SK-N-MC (cell line): ENCODE measurements around the gene ABCA7.

Experiments used
- DNase-seq: peaks from one replicate; pipeline ENCODE4 v3.0.0-alpha.2; 2011; ENCODE audit warnings: low read depth, low spot score
- H3K27ac ChIP-seq: fragments of 200-600 bp; sonication (generic); 2 replicates; pipeline ENCODE4 v1.5.1; 2016; ENCODE audit warnings: mixed run types
- H3K36me3 ChIP-seq: fragments of 200-600 bp; sonication (generic); 2 replicates; pipeline ENCODE4 v1.6.1; 2017; ENCODE audit warnings: antibody characterized with exemption, low read length, mixed read lengths; ENCODE audit not compliant: insufficient read depth
- H3K4me3 ChIP-seq: fragments of 200-600 bp; sonication (generic); 2 replicates; pipeline ENCODE4 v1.5.1; 2016
- H3K9ac ChIP-seq: fragments of 200-600 bp; sonication (generic); 2 replicates; pipeline ENCODE4 v1.8.0; 2017; ENCODE audit warnings: mixed run types, mixed read lengths; ENCODE audit not compliant: insufficient read length
- H3K9me3 ChIP-seq: fragments of 200-600 bp; sonication (generic); 2 replicates; pipeline ENCODE4 v1.6.1; 2017; ENCODE audit warnings: low read depth, mild to moderate bottlenecking, antibody characterized with exemption, low read length, moderate library complexity, mixed read lengths
- EZH2 ChIP-seq: fragments of 200-600 bp; sonication (generic); IDR thresholded peaks from one replicate; pipeline ENCODE4 v1.6.1; 2017; ENCODE audit warnings: antibody characterized with exemption
- FOXP2 ChIP-seq: optimal IDR thresholded peaks from 2 replicates; pipeline ENCODE3; 2011; ENCODE audit warnings: mild to moderate bottlenecking, moderate library complexity; ENCODE audit not compliant: insufficient read depth; ENCODE audit errors: extremely low read length, control extremely low read depth
- POLR2AphosphoS5 ChIP-seq: IDR thresholded peaks from 2 replicates; pipeline ENCODE4 v1.6.1; 2012; ENCODE audit warnings: mild to moderate bottlenecking, low read depth, low read length, borderline replicate concordance

Gene ABCA7

DNA sequence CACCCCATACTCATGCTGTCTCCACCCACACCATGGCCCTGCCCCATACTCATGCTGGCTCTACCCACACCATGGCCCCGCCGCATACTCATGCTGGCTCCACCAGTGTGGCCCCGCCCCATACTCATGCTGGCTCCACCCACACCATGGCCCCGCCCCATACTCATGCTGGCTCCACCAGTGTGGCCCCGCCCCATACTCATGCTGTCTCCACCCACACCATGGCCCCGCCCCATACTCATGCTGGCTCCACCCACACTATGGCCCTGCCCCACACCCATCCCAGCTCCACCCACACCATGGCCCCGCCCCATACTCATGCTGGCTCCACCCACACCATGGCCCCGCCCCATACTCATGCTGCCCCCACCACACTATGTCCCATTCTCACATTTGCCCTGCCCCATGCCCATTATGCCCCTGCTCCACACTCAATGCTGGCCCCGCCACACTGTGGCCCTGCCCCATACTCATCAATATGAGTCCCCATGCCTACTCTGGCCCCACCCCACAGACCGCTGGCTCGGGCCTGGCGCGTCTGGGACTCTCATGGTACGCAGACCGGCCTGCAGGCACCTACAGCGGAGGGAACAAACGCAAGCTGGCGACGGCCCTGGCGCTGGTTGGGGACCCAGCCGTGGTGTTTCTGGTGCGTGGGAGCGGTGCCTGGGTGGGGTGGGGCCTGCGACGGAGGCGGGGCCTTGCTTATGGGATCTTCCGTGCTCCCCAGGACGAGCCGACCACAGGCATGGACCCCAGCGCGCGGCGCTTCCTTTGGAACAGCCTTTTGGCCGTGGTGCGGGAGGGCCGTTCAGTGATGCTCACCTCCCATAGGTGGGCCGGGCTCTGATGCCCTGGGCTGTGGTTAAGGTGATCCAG, 23.4 kb downstream of the ABCA7 start:
- no peak for TF ChIP-seq FOXP2
- no peak for TF ChIP-seq EZH2
- TF ChIP-seq POLR2AphosphoS5 = no peak
- Histone ChIP-seq H3K27ac (no peak overlapping the region), H3K9ac (no peak overlapping the region), H3K9me3 (no peaks in the 10 kb centered on the region), H3K4me3 (no peak overlapping the region), H3K36me3 (no peaks in the 10 kb centered on the region)
- no peak for DNase-seq

DNA sequence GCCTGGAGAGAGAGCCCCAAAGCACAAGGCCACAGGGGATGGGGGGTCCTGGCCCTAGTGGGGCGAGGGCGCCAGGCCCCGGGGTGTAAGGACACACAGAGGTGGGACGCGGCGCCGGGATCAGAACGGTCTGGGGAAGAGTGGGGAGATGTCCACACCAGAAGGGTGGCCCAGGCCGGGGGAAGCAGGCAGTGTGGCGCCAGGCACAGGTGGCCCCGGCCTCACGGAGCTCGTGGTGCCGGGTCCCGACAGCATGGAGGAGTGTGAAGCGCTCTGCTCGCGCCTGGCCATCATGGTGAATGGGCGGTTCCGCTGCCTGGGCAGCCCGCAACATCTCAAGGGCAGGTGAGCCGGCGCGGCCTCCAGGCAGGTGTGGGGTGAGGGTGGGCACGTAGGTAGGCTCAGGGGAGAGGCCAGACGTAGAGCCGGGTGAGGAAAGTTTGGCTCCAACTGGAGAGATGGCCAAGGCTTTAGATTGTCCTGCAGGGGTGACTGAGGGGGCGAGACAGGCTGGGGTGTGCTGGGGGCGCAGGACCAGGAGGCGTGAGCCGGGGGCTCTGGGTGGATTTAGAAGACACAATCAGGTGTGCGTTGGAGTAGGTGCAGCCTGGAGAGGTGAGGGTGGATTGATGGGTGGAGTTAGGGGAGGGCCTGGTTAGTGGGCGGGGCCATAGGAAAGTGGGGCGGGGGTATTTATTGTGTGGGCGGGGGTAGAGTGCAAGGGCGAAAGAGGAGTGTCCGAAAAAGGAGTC, 24.2 kb downstream of the ABCA7 start:
- H3K9me3 ChIP-seq = no peaks in the 10 kb centered on the region
- TF ChIP-seq FOXP2 (no peak), EZH2 (no peak), POLR2AphosphoS5 (no peak)
- H3K9ac ChIP-seq = no peak overlapping the region
- no peak overlapping the region for H3K4me3 ChIP-seq
- H3K36me3 ChIP-seq = no peaks in the 10 kb centered on the region
- DNase-seq = no peak
- H3K27ac ChIP-seq = no peak overlapping the region

DNA sequence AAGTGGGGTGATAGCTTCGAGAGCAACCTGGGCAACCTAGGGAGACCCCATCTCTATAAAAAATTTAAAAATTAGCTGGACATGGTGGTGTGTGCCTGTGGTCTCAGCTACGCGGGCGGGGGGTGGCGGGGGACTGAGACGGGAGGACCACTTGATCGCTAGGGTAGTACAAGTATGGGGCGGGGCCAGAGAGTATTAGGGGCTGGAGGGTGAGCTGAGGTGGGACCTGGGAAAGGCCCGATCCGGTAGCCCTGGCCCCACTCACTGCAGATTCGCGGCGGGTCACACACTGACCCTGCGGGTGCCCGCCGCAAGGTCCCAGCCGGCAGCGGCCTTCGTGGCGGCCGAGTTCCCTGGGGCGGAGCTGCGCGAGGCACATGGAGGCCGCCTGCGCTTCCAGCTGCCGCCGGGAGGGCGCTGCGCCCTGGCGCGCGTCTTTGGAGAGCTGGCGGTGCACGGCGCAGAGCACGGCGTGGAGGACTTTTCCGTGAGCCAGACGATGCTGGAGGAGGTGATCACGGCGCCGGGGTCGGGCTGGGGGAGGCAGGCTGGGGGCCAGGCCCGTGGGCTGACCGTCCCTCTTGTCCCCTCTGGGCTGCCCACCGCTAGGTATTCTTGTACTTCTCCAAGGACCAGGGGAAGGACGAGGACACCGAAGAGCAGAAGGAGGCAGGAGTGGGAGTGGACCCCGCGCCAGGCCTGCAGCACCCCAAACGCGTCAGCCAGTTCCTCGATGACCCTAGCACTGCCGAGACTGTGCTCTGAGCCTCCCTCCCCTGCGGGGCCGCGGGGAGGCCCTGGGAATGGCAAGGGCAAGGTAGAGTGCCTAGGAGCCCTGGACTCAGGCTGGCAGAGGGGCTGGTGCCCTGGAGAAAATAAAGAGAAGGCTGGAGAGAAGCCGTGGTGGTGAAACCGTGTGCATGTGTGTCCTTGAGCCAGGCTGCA, 25.0 kb downstream of the ABCA7 start:
- no peak for DNase-seq
- Histone ChIP-seq H3K9me3 (no peaks in the 10 kb centered on the region), H3K9ac (no peak overlapping the region), H3K4me3 (peak overlapping the region; percentile 68), H3K36me3 (no peaks in the 10 kb centered on the region), H3K27ac (no peak overlapping the region)
- TF ChIP-seq FOXP2 = no peak
- no peak for TF ChIP-seq POLR2AphosphoS5
- TF ChIP-seq EZH2 = no peak

DNA sequence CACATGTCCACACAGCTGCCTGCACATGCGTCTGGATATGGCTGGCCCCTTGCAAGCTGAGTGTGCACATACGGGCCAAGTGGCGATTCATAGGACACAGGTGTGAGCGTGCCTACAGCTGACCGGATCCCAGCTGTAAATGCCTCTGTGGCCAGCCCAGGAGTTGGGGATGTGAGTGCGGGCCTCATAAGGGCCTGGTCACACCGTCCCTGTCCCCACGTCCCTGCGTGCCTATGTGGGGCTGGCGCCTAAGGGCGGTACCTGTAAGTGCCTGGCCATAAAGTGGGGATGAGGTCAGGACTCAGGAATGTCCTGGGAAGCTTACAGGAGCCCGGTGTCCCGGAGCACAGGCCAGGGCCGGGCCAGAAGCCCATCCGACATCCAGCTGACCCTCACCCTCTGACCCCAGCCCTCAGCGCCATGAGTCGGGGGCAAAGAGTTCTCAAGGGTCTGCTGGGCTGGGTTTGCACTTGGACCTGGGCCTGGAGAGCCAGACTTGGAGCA, 25.8 kb downstream of the ABCA7 start:
- no peak overlapping the region; the same call in 1 of the 2 replicates for H3K4me3 ChIP-seq
- H3K9me3 ChIP-seq = no peaks in the 10 kb centered on the region
- no peak for TF ChIP-seq POLR2AphosphoS5
- no peak for TF ChIP-seq FOXP2
- TF ChIP-seq EZH2 = no peak
- no peak overlapping the region for H3K9ac ChIP-seq
- no peaks in the 10 kb centered on the region for H3K36me3 ChIP-seq
- no peak for DNase-seq
- no peak overlapping the region for H3K27ac ChIP-seq

DNA sequence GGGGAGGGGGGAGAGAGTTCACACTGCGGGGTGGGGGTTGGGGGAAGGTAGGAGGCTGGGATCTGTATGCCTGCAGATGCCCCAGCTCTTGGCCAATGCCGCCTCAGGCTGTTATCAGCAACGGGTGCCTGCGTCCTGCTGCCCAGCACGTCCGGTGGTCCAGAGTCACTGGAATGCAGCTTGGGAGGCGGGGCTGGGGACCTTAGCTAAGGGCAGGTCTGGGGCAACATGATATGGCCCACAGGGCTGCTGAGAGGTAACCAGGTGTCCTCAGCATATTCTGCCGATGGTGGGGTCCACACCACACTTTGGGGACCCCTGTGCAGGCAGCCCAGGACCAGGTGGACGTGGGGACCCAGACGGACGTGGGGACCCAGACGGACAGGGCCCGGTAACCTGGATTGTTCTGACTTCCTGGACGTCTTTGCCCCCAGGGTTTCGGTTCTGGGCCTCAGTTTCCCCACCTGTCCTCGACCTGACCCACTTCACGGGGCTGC, 26.4 kb downstream of the ABCA7 start:
- H3K27ac ChIP-seq = no peak overlapping the region
- H3K9me3 ChIP-seq = no peaks in the 10 kb centered on the region
- H3K36me3 ChIP-seq = no peaks in the 10 kb centered on the region
- peak overlapping the region; percentile 85 for H3K4me3 ChIP-seq
- H3K9ac ChIP-seq = no peak overlapping the region
- no peak for DNase-seq
- TF ChIP-seq FOXP2 (no peak), POLR2AphosphoS5 (no peak), EZH2 (no peak)

DNA sequence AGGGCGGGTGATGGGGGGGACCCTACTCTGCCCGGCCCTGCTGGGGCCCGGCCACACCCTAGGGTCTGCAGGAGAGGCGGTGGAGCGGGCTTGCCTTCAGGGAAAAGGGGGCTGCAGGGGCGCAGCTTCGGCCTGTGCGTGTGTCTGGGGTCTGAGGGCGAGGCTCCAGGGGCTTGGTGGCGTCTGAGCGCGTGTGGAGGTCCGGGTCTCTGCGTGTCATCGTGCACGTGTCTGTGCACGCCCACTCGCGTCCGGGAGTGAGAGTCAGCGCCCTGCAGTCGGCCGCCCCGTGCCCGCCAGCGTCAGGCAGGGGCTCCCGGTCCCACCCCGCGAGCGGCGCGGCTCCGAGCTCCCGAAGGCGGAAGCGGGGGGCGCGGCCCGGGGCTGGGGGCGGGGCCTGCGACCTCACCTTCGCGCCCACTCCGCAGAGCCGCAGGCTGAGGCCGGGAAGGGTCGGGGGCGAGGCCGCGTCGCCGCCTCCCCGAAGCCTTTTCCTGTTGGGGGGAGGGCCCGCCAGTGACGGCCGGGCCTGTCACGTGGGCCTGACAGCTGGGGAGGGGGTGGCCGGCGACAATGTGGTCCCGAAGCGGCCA, 26.9 kb downstream of the ABCA7 start, which contains the start of gene ARHGAP45:
ARHGAP45 (plus strand) TSS at position 420 of the 593 bp plus-strand sequence. CDS start 239 bp downstream, outside the sequence.
- TF ChIP-seq POLR2AphosphoS5 (no peak), FOXP2 (no peak), EZH2 (no peak)
- Histone ChIP-seq H3K9me3 (no peaks in the 10 kb centered on the region), H3K36me3 (no peaks in the 10 kb centered on the region), H3K9ac (peak within 1 kb of the TSS; percentile 37), H3K27ac (no peak within 1 kb of the TSS), H3K4me3 (peak within 1 kb of the TSS; percentile 85)
- no peak for DNase-seq

DNA sequence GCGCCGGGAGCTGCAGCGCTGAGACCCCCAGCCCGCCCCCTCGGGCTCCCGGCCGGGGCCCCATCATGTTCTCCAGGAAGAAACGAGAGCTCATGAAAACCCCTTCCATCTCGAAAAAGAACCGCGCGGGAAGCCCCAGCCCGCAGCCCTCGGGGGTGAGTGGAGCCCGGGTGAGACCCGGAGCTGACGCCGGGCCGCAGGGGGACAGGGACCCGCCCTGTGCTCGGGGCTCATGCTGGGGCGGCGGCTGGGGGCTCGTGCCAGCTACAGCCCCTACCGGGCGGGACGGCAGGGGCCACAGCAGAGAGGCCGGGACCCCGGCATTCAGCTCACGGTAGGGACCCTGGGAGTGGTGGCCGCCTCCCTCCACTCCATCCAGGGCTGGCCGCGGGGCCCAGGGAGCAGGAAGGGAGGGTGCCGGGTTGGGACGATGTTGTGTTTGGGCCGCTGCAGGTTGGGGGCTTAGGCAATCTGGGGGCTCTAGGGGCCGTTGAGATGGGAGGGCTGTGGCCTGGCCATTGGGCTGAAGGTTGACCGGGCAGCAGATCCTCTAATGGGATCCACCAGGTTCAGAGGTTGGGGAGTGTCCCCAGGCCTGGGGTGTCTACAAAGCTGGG, 27.5 kb downstream of the ABCA7 start:
- peak overlapping the region; percentile 37 for H3K9ac ChIP-seq
- TF ChIP-seq EZH2 = no peak
- TF ChIP-seq FOXP2 = no peak
- TF ChIP-seq POLR2AphosphoS5 = no peak
- H3K36me3 ChIP-seq = no peaks in the 10 kb centered on the region
- H3K27ac ChIP-seq = no peak overlapping the region
- no peaks in the 10 kb centered on the region for H3K9me3 ChIP-seq
- DNase-seq = no peak
- H3K4me3 ChIP-seq = peak overlapping the region; percentile 85
